Hepatocyte (in vitro differentiated cells): ENCODE data around the gene SIRT2.
"Not testable (repeated sequence)": the region's sequence is repeated elsewhere in the genome, so short reads cannot be mapped to it uniquely, and the experiment has no call there.

ENCODE experiments used
- CTCF ChIP-seq: fragments of 200-600 bp; sonication (generic); IDR thresholded peaks from 2 replicates; pipeline ENCODE4 v1.5.1; 2016; ENCODE audit warnings: antibody characterized with exemption, mild to moderate bottlenecking; ENCODE audit not compliant: poor library complexity
- EZH2 ChIP-seq: fragments of 200-600 bp; sonication (generic); IDR thresholded peaks from 2 replicates; pipeline ENCODE4 v1.6.1; 2016; ENCODE audit warnings: antibody characterized with exemption, mild to moderate bottlenecking, borderline replicate concordance
- EZH2phosphoT487 ChIP-seq: fragments of 200-600 bp; sonication (generic); IDR thresholded peaks from one replicate; pipeline ENCODE4 v1.6.1; 2018; ENCODE audit warnings: antibody characterized with exemption, mild to moderate bottlenecking, low read depth, moderate library complexity; ENCODE audit not compliant: unreplicated experiment, severe bottlenecking

- TF ChIP-seq CTCF, EZH2, EZH2phosphoT487: not testable (repeated sequence)
These were observed 44.5 kb downstream of the SIRT2 start for GRCh38 chr19:38854961-38855360.
